DOHH2 (cell line): Measurements from ENCODE around the gene KRTAP1-3.

Experiments
- EZH2phosphoT487 ChIP-seq: fragments of 200-600 bp; sonication (generic); IDR thresholded peaks from 2 replicates; pipeline ENCODE4 v1.6.1; 2017; ENCODE audit warnings: borderline replicate concordance, mild to moderate bottlenecking, antibody characterized with exemption, low read length, moderate library complexity, mixed read lengths
- TF ChIP-seq, protein P1 (sequence below): fragments of 200-600 bp; sonication (generic); IDR thresholded peaks from one replicate; pipeline ENCODE4 v1.5.1; 2014; ENCODE audit warnings: antibody characterized with exemption, mild to moderate bottlenecking, low read depth, low read length; ENCODE audit not compliant: poor library complexity, severe bottlenecking

- TF ChIP-seq, protein P1, sequence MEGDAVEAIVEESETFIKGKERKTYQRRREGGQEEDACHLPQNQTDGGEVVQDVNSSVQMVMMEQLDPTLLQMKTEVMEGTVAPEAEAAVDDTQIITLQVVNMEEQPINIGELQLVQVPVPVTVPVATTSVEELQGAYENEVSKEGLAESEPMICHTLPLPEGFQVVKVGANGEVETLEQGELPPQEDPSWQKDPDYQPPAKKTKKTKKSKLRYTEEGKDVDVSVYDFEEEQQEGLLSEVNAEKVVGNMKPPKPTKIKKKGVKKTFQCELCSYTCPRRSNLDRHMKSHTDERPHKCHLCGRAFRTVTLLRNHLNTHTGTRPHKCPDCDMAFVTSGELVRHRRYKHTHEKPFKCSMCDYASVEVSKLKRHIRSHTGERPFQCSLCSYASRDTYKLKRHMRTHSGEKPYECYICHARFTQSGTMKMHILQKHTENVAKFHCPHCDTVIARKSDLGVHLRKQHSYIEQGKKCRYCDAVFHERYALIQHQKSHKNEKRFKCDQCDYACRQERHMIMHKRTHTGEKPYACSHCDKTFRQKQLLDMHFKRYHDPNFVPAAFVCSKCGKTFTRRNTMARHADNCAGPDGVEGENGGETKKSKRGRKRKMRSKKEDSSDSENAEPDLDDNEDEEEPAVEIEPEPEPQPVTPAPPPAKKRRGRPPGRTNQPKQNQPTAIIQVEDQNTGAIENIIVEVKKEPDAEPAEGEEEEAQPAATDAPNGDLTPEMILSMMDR: no peak
- TF ChIP-seq EZH2phosphoT487: no peak
Measured at GRCh38 chr17:41026715-41027471, 7.8 kb downstream of the KRTAP1-3 start, which contains the start of gene KRTAP1-5.
